ENCODE data around the gene CD8A.

Gene CD8A

DNA sequence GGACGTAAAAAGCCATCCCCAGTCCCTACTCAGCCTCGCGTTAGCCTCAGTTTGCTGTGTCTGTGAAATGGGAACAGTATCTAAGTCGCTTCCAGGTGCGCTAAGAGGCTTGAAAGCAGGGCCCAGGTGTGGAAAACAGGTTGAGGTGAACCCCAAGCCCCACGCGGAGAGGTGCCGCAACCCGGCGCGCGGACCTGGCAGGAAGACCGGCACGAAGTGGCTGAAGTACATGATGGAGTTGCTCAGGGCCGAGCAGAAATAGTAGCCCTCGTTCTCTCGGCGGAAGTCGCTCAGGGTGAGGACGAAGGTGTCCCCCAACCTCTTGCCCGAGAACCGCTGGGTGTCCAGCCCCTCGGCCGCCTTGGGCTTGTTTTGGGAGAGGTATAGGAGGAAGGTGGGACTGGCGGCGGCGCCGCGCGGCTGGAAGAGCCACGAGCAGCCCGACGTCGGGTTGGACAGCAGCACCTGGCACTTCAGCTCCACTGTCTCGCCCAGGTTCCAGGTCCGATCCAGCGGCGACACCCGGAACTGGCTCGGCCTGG is 508 bp downstream of the CD8A start:
- intact Hi-C loops (cut with DNase I; ENCODE audit: low total_unique reads) = no loop called here
- TF ChIP-seq, protein P1, sequence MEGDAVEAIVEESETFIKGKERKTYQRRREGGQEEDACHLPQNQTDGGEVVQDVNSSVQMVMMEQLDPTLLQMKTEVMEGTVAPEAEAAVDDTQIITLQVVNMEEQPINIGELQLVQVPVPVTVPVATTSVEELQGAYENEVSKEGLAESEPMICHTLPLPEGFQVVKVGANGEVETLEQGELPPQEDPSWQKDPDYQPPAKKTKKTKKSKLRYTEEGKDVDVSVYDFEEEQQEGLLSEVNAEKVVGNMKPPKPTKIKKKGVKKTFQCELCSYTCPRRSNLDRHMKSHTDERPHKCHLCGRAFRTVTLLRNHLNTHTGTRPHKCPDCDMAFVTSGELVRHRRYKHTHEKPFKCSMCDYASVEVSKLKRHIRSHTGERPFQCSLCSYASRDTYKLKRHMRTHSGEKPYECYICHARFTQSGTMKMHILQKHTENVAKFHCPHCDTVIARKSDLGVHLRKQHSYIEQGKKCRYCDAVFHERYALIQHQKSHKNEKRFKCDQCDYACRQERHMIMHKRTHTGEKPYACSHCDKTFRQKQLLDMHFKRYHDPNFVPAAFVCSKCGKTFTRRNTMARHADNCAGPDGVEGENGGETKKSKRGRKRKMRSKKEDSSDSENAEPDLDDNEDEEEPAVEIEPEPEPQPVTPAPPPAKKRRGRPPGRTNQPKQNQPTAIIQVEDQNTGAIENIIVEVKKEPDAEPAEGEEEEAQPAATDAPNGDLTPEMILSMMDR (IDR thresholded peaks at IDR 0.05) = no peak
- Histone ChIP-seq H3K4me1 (peaks cover 0 to 45% (median 30%) of the 10 kb centered on the region in 4 donors), H3K27ac (no peak overlapping the region), H3K4me3 (peak overlapping the region in 1 of 2 donors; percentile 26), H3K36me3 (no peaks in the 10 kb centered on the region), H3K9me3 (no peaks in the 10 kb centered on the region), H3K27me3 (peaks cover 3 to 60% of the 10 kb centered on the region in 2 donors)
- no peak for DNase-seq

DNA sequence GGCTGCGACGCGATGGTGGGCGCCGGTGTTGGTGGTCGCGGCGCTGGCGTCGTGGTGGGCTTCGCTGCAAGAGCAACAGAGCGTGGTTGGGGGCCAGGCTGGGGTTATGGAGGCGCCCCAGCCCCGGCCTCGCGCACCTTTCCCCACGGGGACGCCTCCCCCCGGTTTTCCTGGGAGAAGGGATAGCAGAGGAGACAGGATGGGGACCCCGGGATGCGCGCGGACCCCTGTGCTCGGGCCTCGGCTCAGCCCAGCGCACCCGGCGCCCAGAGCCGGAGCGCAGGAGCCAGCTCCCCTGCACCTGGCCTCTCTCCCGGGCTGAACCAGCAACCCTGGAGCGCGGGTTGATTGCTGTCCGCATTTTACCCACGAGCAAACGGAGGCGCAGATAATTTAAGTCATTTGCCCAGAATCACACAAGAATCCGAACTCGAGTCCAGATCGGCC is 1.0 kb downstream of the CD8A start:
- peaks cover 0 to 45% (median 30%) of the 10 kb centered on the region in 4 donors for H3K4me1 ChIP-seq
- TF ChIP-seq, protein P1 (IDR thresholded peaks at IDR 0.05) = no peak
- no peaks in the 10 kb centered on the region for H3K9me3 ChIP-seq
- peaks cover 3 to 60% of the 10 kb centered on the region in 2 donors for H3K27me3 ChIP-seq
- intact Hi-C loops (cut with DNase I; ENCODE audit: low total_unique reads) = no loop called here
- peak overlapping the region in 1 of 2 donors; percentile 12 for H3K4me3 ChIP-seq
- DNase-seq = no peak
- no peaks in the 10 kb centered on the region for H3K36me3 ChIP-seq
- H3K27ac ChIP-seq = no peak overlapping the region

DNA sequence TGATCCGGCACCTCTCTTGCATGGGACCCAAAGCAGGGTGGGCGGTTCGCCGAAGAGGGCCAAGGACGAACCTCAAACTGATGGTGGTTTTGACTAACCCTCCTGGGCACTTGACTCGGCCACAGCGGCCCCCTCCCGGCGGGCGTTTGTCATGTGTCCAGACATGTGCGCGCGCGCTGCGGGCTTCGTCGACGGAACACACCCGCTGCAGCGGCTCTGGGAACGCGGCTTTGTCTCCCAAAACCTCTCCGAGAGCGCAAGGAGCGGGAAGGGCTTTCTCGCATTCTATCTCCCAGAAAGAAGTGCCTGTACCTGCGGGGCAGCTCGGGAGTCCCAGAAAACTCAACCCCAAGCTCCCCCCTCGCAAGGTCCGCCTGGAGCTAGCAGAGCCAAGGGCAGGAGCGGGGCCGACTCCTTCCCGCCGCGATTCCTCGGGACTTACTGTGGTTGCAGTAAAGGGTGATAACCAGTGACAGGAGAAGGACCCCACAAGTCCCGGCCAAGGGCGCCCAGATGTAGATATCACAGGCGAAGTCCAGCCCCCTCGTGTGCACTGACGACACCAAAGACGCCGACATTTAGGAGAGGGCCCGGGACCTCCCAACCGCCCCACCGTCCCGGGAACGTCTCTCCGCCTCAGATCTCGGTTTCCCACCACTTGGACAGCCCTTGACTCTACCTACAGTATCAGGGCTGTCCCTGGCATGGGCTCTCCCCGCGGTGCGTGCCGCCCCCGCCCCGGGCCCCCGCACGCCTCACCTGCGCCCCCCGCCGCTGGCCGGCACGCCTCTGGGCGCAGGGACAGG is 1.6 kb downstream of the CD8A start:
- peaks cover 0 to 45% (median 30%) of the 10 kb centered on the region in 4 donors for H3K4me1 ChIP-seq
- H3K27me3 ChIP-seq = peaks cover 3 to 56% of the 10 kb centered on the region in 2 donors
- intact Hi-C loops (cut with DNase I; ENCODE audit: low total_unique reads) = no loop called here
- H3K4me3 ChIP-seq = peak overlapping the region in 1 of 2 donors; percentile 12
- H3K36me3 ChIP-seq = no peaks in the 10 kb centered on the region
- no peaks in the 10 kb centered on the region for H3K9me3 ChIP-seq
- DNase-seq = no peak
- TF ChIP-seq, protein P1 (IDR thresholded peaks at IDR 0.05) = no peak
- no peak overlapping the region for H3K27ac ChIP-seq

DNA sequence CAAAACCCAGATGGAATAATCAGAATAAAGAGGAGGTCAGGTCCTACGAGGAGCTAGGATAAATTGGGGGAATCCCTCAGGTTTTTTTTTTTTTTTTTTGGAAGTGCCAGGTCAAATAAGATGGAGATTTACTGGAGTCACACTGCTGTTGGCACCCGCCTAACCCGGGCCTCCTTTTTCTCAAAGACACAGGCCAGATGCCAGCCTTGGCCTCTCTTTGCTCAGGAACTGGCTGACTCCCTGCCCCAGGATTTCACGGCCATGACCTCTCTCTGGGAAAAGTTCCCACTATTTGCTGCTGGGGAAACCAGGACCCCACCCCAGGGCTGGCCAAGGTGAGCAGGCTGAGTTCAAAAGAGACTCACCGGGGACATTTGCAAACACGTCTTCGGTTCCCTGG is 2.5 kb downstream of the CD8A start:
- Histone ChIP-seq H3K4me3 (no peak overlapping the region), H3K9me3 (no peaks in the 10 kb centered on the region), H3K27ac (no peak overlapping the region), H3K4me1 (peaks cover 0 to 45% (median 30%) of the 10 kb centered on the region in 4 donors), H3K36me3 (no peaks in the 10 kb centered on the region), H3K27me3 (peaks cover 3 to 48% of the 10 kb centered on the region in 2 donors)
- intact Hi-C loops (cut with DNase I; ENCODE audit: low total_unique reads) = no loop called here
- DNase-seq = no peak
- TF ChIP-seq, protein P1 (IDR thresholded peaks at IDR 0.05) = no peak

DNA sequence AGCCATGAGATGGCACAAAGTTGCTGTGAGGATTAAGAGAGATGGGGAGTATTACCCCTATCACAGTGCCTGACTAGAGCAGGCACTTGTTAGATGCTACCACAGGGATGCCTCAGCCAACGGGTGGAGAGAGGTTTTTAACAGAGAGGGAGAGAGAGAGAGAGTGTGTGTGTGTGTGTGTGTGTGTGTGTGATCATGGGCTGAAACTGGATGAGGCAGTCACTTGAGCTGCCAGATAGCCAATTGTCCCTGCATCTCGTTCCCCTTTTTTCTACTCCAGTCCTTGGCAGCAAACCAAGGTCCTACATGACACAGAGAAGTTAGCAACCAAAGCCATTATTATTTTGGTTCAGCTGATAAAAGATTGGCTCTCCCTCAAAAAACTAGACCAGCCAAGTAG is 3.0 kb downstream of the CD8A start:
- Histone ChIP-seq H3K27ac (no peak overlapping the region), H3K9me3 (no peaks in the 10 kb centered on the region), H3K27me3 (peaks cover 3 to 44% of the 10 kb centered on the region in 2 donors), H3K4me3 (no peak overlapping the region), H3K4me1 (peaks cover 0 to 45% (median 30%) of the 10 kb centered on the region in 4 donors), H3K36me3 (no peaks in the 10 kb centered on the region)
- intact Hi-C loops (cut with DNase I; ENCODE audit: low total_unique reads) = no loop called here
- TF ChIP-seq, protein P1 (IDR thresholded peaks at IDR 0.05) = no peak
- no peak for DNase-seq

Data from tibial artery (tissue), 4 donors.